ENCODE measurements around the gene ZNF215. TPM values are rescaled to one million over a fixed set of nuclear protein-coding genes. Genes with fewer than 3 reads are reported as not detected.

Gene ZNF215
- total and polyA plus RNA-seq, 2 experiments from 2014 or later: 17.3 to 20.8 TPM

DNA sequence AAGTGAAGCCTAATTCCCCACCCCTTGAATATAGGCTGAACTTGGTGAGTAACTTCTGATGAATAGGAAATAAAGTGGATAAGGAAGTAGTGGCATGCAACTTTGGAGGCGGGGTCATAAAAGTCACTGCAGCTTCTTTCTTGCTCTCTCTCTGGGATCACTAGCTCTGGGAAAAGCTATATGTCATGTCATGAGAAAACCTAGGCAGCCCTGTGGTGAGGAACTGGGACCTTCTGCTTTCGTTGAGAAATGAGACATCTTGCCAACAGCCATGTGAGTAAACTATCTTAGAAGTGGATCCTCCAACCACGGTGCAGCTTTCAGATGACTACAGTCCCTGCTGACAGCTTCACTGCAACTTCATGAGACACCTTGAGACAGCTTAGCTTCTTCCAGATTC, 78.3 kb downstream of the ZNF215 start (continued):
- TF ChIP-seq, protein P1, sequence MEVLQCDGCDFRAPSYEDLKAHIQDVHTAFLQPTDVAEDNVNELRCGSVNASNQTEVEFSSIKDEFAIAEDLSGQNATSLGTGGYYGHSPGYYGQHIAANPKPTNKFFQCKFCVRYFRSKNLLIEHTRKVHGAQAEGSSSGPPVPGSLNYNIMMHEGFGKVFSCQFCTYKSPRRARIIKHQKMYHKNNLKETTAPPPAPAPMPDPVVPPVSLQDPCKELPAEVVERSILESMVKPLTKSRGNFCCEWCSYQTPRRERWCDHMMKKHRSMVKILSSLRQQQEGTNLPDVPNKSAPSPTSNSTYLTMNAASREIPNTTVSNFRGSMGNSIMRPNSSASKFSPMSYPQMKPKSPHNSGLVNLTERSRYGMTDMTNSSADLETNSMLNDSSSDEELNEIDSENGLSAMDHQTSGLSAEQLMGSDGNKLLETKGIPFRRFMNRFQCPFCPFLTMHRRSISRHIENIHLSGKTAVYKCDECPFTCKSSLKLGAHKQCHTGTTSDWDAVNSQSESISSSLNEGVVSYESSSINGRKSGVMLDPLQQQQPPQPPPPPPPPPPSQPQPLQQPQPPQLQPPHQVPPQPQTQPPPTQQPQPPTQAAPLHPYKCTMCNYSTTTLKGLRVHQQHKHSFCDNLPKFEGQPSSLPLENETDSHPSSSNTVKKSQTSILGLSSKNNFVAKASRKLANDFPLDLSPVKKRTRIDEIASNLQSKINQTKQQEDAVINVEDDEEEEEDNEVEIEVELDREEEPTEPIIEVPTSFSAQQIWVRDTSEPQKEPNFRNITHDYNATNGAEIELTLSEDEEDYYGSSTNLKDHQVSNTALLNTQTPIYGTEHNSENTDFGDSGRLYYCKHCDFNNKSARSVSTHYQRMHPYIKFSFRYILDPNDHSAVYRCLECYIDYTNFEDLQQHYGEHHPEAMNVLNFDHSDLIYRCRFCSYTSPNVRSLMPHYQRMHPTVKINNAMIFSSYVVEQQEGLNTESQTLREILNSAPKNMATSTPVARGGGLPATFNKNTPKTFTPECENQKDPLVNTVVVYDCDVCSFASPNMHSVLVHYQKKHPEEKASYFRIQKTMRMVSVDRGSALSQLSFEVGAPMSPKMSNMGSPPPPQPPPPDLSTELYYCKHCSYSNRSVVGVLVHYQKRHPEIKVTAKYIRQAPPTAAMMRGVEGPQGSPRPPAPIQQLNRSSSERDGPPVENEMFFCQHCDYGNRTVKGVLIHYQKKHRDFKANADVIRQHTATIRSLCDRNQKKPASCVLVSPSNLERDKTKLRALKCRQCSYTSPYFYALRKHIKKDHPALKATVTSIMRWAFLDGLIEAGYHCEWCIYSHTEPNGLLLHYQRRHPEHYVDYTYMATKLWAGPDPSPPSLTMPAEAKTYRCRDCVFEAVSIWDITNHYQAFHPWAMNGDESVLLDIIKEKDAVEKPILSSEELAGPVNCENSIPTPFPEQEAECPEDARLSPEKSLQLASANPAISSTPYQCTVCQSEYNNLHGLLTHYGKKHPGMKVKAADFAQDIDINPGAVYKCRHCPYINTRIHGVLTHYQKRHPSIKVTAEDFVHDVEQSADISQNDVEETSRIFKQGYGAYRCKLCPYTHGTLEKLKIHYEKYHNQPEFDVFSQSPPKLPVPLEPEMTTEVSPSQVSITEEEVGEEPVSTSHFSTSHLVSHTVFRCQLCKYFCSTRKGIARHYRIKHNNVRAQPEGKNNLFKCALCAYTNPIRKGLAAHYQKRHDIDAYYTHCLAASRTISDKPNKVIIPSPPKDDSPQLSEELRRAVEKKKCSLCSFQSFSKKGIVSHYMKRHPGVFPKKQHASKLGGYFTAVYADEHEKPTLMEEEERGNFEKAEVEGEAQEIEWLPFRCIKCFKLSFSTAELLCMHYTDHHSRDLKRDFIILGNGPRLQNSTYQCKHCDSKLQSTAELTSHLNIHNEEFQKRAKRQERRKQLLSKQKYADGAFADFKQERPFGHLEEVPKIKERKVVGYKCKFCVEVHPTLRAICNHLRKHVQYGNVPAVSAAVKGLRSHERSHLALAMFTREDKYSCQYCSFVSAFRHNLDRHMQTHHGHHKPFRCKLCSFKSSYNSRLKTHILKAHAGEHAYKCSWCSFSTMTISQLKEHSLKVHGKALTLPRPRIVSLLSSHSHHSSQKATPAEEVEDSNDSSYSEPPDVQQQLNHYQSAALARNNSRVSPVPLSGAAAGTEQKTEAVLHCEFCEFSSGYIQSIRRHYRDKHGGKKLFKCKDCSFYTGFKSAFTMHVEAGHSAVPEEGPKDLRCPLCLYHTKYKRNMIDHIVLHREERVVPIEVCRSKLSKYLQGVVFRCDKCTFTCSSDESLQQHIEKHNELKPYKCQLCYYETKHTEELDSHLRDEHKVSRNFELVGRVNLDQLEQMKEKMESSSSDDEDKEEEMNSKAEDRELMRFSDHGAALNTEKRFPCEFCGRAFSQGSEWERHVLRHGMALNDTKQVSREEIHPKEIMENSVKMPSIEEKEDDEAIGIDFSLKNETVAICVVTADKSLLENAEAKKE (CRISPR knock-in tag; IDR thresholded peaks at IDR 0.05): no peak

Other genes starting within 250 kb of the ZNF215 start
- 26.7 and 53.8 TPM in 2 replicates for gene MRPL17, start 243.1 kb upstream of the ZNF215 start, total RNA-seq (2014; rRNA removed; shearing (Covaris generic))
- 81.8 and 85.5 TPM in 2 replicates for gene MRPL17, start 243.1 kb upstream of the ZNF215 start, polyA plus RNA-seq (2016; fragmentation: Nextera tagmentation; extraction: Ambion mirVana)
- 0.31 and 0.45 TPM in 2 replicates for gene OR2AG2, start 154.4 kb upstream of the ZNF215 start, total RNA-seq (2014; rRNA removed; shearing (Covaris generic))
- 0.11 and 0.26 TPM in 2 replicates for gene OR2AG2, start 154.4 kb upstream of the ZNF215 start, polyA plus RNA-seq (2016; fragmentation: Nextera tagmentation; extraction: Ambion mirVana)
- 0.04 TPM in 1 of 2 replicates, not detected in the other for gene OR2AG1, start 143.4 kb upstream of the ZNF215 start, total RNA-seq (2014; rRNA removed; shearing (Covaris generic))
- 0.07 and 0.16 TPM in 2 replicates for gene OR2AG1, start 143.4 kb upstream of the ZNF215 start, polyA plus RNA-seq (2016; fragmentation: Nextera tagmentation; extraction: Ambion mirVana)
- gene OR6A2, start 126.7 kb upstream of the ZNF215 start, total RNA-seq (2014; rRNA removed; shearing (Covaris generic)): 0.97 and 1.7 TPM in 2 replicates
- gene OR6A2, start 126.7 kb upstream of the ZNF215 start, polyA plus RNA-seq (2016; fragmentation: Nextera tagmentation; extraction: Ambion mirVana): 0.06 and 0.07 TPM in 2 replicates
- gene OR10A5, start 80.7 kb upstream of the ZNF215 start, total RNA-seq (2014; rRNA removed; shearing (Covaris generic)): not detected in 2 replicates
- gene OR10A5, start 80.7 kb upstream of the ZNF215 start, polyA plus RNA-seq (2016; fragmentation: Nextera tagmentation; extraction: Ambion mirVana): 0.37 TPM in 1 of 2 replicates, not detected in the other
- gene OR10A2, start 63.4 kb upstream of the ZNF215 start, total RNA-seq (2014; rRNA removed; shearing (Covaris generic)): not detected in 2 replicates
- 0.14 and 0.27 TPM in 2 replicates for gene OR10A2, start 63.4 kb upstream of the ZNF215 start, polyA plus RNA-seq (2016; fragmentation: Nextera tagmentation; extraction: Ambion mirVana)
- not detected in 2 replicates for gene OR10A4, start 49.8 kb upstream of the ZNF215 start, total RNA-seq (2014; rRNA removed; shearing (Covaris generic))
- gene OR10A4, start 49.8 kb upstream of the ZNF215 start, polyA plus RNA-seq (2016; fragmentation: Nextera tagmentation; extraction: Ambion mirVana): 0.21 TPM in 1 of 2 replicates, not detected in the other
- 0.24 and 1.3 TPM in 2 replicates for gene OR2D2, start 33.9 kb upstream of the ZNF215 start, total RNA-seq (2014; rRNA removed; shearing (Covaris generic))
- gene OR2D2, start 33.9 kb upstream of the ZNF215 start, polyA plus RNA-seq (2016; fragmentation: Nextera tagmentation; extraction: Ambion mirVana): 0.24 TPM in 1 of 2 replicates, not detected in the other
- gene OR2D3, start 5.4 kb upstream of the ZNF215 start, total RNA-seq (2014; rRNA removed; shearing (Covaris generic)): not detected in 2 replicates
- 0.21 and 0.65 TPM in 2 replicates for gene OR2D3, start 5.4 kb upstream of the ZNF215 start, polyA plus RNA-seq (2016; fragmentation: Nextera tagmentation; extraction: Ambion mirVana)
- 4.3 and 6.1 TPM in 2 replicates for gene ZNF214, start 93.9 kb downstream of the ZNF215 start, total RNA-seq (2014; rRNA removed; shearing (Covaris generic))
- 2.2 and 2.4 TPM in 2 replicates for gene ZNF214, start 93.9 kb downstream of the ZNF215 start, polyA plus RNA-seq (2016; fragmentation: Nextera tagmentation; extraction: Ambion mirVana)
- gene NLRP14, start 94.1 kb downstream of the ZNF215 start, total RNA-seq (2014; rRNA removed; shearing (Covaris generic)): 0.10 TPM in 1 of 2 replicates, not detected in the other
- 0.14 TPM in 1 of 2 replicates, not detected in the other for gene NLRP14, start 94.1 kb downstream of the ZNF215 start, polyA plus RNA-seq (2016; fragmentation: Nextera tagmentation; extraction: Ambion mirVana)
- 0.17 TPM in 1 of 2 replicates, not detected in the other for gene RBMXL2, start 162.6 kb downstream of the ZNF215 start, total RNA-seq (2014; rRNA removed; shearing (Covaris generic))
- gene RBMXL2, start 162.6 kb downstream of the ZNF215 start, polyA plus RNA-seq (2016; fragmentation: Nextera tagmentation; extraction: Ambion mirVana): not detected in 2 replicates